AG04449 (cell line): ENCODE data around the gene PDE1C.

Experiments used
- CTCF ChIA-PET: fragments of 350-600 bp; formaldehyde crosslinking; extraction: SDS; loops from one replicate; lab custom pipeline; 2021; ENCODE audit warnings: antibody characterized with exemption; lab: Yijun Ruan, JAX
- POLR2A ChIA-PET: fragments of 400-600, 350-600 bp; formaldehyde crosslinking; extraction: SDS; loops from one replicate; lab custom pipeline; 2020; ENCODE audit warnings: antibody characterized with exemption, inconsistent platforms; lab: Yijun Ruan, JAX
- DNase-seq: peaks from one replicate; pipeline ENCODE4 v3.0.0-alpha.2; 2010; ENCODE audit warnings: low read depth, low spot score
- H3K4me3 ChIP-seq: 2 replicates; pipeline ENCODE4 v1.5.1; 2011; ENCODE audit warnings: low read depth, mild to moderate bottlenecking, control low read depth, low read length
- TF ChIP-seq, protein P1 (sequence below): IDR thresholded peaks from one replicate; pipeline ENCODE4 v1.5.1; 2011; ENCODE audit warnings: mild to moderate bottlenecking, moderate library complexity, low read length, control low read depth, inconsistent platforms; ENCODE audit not compliant: insufficient read depth; ENCODE audit errors: missing control alignments

PDE1C gene

DNA sequence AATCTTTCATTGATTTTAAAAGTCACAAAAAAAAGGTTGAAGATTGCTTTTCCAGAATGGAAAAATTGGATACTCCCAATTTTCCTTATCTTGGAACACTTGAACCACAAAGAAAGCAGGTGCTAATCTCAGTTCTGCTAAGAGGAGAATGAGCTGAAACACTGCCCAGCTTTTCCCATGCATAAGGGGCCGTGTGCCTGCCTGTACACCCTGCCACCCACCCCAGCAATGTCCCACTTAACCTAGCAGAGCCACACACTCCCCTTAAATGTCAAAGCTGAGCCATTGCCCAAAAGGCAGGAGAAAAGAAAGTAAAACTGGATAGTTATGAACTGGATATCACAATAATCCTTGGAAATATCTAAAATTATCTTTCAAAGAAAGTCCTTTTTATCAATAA is 13.4 kb downstream of the PDE1C start:
- TF ChIP-seq, protein P1, sequence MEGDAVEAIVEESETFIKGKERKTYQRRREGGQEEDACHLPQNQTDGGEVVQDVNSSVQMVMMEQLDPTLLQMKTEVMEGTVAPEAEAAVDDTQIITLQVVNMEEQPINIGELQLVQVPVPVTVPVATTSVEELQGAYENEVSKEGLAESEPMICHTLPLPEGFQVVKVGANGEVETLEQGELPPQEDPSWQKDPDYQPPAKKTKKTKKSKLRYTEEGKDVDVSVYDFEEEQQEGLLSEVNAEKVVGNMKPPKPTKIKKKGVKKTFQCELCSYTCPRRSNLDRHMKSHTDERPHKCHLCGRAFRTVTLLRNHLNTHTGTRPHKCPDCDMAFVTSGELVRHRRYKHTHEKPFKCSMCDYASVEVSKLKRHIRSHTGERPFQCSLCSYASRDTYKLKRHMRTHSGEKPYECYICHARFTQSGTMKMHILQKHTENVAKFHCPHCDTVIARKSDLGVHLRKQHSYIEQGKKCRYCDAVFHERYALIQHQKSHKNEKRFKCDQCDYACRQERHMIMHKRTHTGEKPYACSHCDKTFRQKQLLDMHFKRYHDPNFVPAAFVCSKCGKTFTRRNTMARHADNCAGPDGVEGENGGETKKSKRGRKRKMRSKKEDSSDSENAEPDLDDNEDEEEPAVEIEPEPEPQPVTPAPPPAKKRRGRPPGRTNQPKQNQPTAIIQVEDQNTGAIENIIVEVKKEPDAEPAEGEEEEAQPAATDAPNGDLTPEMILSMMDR = no peak
- H3K4me3 ChIP-seq = no peak overlapping the region
- ChIA-PET POLR2A (no interaction called here), CTCF (interaction anchor here (0.7 to 4.7 kb wide), 4 partner anchors 8 to 109 kb away, joined by 3 to 28 read pairs (median 3); no protein-coding TSS in a partner anchor)
- no peak for DNase-seq

DNA sequence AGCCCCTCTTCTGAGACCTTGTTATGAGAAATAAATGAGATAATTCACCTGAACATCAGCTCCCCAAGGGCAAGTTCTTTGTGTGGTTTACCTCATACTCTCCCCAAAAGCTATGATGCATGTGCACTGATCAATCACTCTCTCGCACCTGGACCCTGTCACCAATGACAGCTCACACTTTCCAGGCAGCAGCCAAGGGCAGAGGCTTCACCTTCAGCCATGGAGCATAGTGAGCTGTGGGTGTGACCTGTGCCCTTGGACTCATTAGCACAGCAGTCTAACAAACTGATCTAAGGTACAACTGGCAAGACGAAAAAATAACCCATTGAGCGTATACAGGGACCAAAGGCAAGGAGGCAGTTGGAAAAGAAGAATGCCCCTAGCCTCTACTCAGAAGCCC is 17.0 kb downstream of the PDE1C start:
- TF ChIP-seq, protein P1 = no peak
- H3K4me3 ChIP-seq = no peak overlapping the region
- DNase-seq = no peak
- POLR2A ChIA-PET = interaction anchor here (0.8 kb wide), 1 partner anchor 12 kb away, joined by 4 read pairs; no protein-coding TSS in a partner anchor
- CTCF ChIA-PET = interaction anchor here (1.1 to 1.2 kb wide), 2 partner anchors 13 to 114 kb away, joined by 3 read pairs; no protein-coding TSS in a partner anchor

DNA sequence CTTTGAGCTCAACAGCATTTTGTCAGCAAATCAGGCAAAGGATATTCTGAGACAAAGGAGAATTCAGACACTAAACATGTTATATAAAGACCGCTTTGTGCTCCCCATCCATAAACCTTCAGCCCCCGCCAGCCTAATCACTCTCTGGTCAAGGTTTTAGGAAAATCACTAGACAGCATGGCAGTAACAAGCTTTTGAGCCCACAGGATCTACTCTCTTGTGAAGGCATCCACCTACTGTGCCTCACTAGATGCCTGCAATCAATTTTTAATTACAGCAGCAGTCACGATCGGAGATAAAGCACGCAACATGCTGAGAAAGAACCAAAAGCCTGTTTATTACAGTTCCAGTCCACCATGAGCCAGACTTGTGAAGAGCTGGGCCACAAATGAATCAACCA is 19.1 kb downstream of the PDE1C start:
- CTCF ChIA-PET = interaction anchor here (0.7 to 1.1 kb wide), 4 partner anchors 9 to 159 kb away, joined by 3 to 6 read pairs (median 3); no protein-coding TSS in a partner anchor
- TF ChIP-seq, protein P1 = no peak
- H3K4me3 ChIP-seq = no peak overlapping the region
- DNase-seq = no peak
- POLR2A ChIA-PET = no interaction called here

DNA sequence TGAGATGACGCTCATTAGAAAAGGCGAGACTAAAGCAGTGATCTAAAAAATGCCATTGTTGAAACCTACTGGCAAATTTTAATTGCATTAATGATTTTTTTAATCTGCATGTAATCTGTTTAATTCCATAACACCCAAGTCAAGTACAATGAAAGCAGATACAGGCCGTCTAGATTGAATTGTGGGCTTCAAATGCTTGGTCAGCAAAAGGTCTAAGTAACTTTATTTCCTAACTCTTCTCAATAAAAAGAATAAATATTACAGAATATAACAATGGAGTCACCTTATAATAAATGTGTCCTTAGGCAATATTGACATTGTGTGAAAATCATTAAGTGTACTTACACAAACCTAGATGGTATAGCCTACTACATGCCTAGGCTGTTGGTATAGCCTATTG is 20.6 kb downstream of the PDE1C start:
- POLR2A ChIA-PET = interaction anchor here (0.6 kb wide), 1 partner anchor 301 kb away, joined by 3 read pairs; no protein-coding TSS in a partner anchor
- DNase-seq = no peak
- CTCF ChIA-PET = interaction anchor here (1.0 to 1.3 kb wide), 3 partner anchors 104 to 306 kb away, joined by 3 to 4 read pairs (median 3); no protein-coding TSS in a partner anchor
- TF ChIP-seq, protein P1 = no peak
- no peak overlapping the region for H3K4me3 ChIP-seq

DNA sequence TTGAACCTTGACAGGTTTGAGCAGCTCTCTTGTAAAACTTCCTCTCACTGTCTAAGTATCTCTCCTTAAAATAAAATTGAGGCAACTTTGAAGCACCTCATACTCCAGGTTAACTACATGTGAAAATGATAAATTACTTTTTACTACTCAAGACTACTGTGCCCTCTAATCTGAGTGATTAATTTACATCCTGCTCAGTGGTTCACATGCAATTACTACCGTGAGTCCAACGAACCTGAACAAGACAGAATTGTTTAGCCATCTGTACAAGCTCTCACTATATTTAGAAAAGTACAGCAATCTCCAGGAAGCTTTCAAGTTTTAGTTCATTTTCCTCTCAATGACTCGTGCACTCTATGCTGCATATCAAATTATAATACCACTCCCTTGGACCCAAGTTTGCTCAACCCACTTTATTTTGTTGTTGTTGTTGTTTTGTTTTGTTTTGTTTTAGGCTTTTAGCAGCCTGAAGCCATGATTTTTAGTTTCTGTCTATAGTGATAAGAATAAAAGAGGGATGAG is 21.2 kb downstream of the PDE1C start:
- TF ChIP-seq, protein P1 = no peak
- CTCF ChIA-PET = interaction anchor here (1.3 kb wide), 1 partner anchor 105 kb away, joined by 4 read pairs; no protein-coding TSS in a partner anchor
- DNase-seq = no peak
- POLR2A ChIA-PET = no interaction called here
- no peak overlapping the region for H3K4me3 ChIP-seq

DNA sequence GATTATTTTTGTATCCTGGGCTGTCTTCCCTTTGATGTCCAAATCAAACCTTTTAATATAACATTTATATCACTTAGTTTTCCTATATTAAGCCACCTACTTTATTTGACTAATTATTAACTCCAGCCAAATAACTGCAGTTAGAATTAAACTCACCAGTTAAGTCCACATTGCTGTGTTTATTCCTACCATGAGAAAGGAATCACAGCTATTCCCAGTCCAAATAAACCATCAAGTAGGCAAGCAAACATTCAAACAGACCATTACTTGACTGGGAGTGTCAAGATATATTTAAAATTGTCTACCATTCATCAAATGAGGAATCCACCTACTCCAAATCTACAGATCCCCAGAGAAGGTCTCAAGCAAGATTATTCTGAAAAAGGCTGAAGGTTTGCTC is 22.4 kb downstream of the PDE1C start:
- no peak for DNase-seq
- ChIA-PET CTCF (interaction anchor here (1.1 kb wide), 1 partner anchor 9 kb away, joined by 3 read pairs; no protein-coding TSS in a partner anchor), POLR2A (no interaction called here)
- TF ChIP-seq, protein P1 = no peak
- no peak overlapping the region for H3K4me3 ChIP-seq
